WTC11 (cell line): ENCODE data around the gene TGM1. TPM values are rescaled to one million over a fixed set of nuclear protein-coding genes. Genes with fewer than 3 reads are reported as not detected.

ENCODE experiments used
- ATAC-seq: fragments of 200-7000 bp; cut with Tn5 transposase; 2 replicates; pipeline ENCODE4 v1.10.0; 2021; ENCODE audit warnings: mild to moderate bottlenecking, moderate library complexity
- CTCF ChIA-PET: fragments of 300-600 bp; sonication (Branson Sonifier 250); formaldehyde crosslinking; loops from one replicate; lab custom pipeline; 2021; ENCODE audit warnings: antibody characterized with exemption; lab: Charles Lee
- POLR2A ChIA-PET: fragments of 350-600 bp; sonication (Branson Sonifier 250); formaldehyde crosslinking; loops from one replicate; lab custom pipeline; 2021; ENCODE audit warnings: antibody characterized with exemption; lab: Charles Lee
- DNase-seq: peaks from one replicate; pipeline ENCODE4 v3.0.0; 2021; ENCODE audit warnings: low spot score
- H3K27ac Mint-ChIP-seq: 2 replicates; pipeline ENCODE4 v1.8.0; 2021; ENCODE audit warnings: mixed read lengths
- H3K27me3 Mint-ChIP-seq: 2 replicates; pipeline ENCODE4 v1.8.0; 2021; ENCODE audit warnings: low read depth, mild to moderate bottlenecking, moderate library complexity, mixed read lengths
- H3K36me3 Mint-ChIP-seq: 2 replicates; pipeline ENCODE4 v1.8.0; 2021; ENCODE audit warnings: mixed read lengths
- H3K4me1 Mint-ChIP-seq: 2 replicates; pipeline ENCODE4 v1.8.0; 2022; ENCODE audit warnings: mixed read lengths
- H3K4me3 Mint-ChIP-seq: 2 replicates; pipeline ENCODE4 v1.8.0; 2021; ENCODE audit warnings: mild to moderate bottlenecking, moderate library complexity, mixed read lengths
- H3K9me3 Mint-ChIP-seq: 2 replicates; pipeline ENCODE4 v1.8.0; 2021; ENCODE audit warnings: mixed read lengths
- ATF2 ChIP-seq: sonication (generic); formaldehyde crosslinking; IDR thresholded peaks from 2 replicates; pipeline ENCODE4 v1.8.1; 2022; ENCODE audit warnings: low read depth, missing genetic modification reagents, borderline replicate concordance
- ATF6 ChIP-seq: sonication (generic); formaldehyde crosslinking; IDR thresholded peaks from 2 replicates; pipeline ENCODE4 v1.8.1; 2023; ENCODE audit warnings: mild to moderate bottlenecking, missing genetic modification reagents
- FOXP1 ChIP-seq: sonication (generic); formaldehyde crosslinking; IDR thresholded peaks from 2 replicates; pipeline ENCODE4 v1.8.0; 2022; ENCODE audit warnings: missing genetic modification reagents, mild to moderate bottlenecking, moderate library complexity, borderline replicate concordance
- HMGA2 ChIP-seq: fragments of 250-450 bp; sonication (Bioruptor Pico); IDR thresholded peaks from 2 replicates; pipeline ENCODE4 v1.4.0; 2021; ENCODE audit warnings: mild to moderate bottlenecking, moderate library complexity
- NFATC4 ChIP-seq: fragments of 250-450 bp; sonication (Bioruptor Pico); IDR thresholded peaks from 2 replicates; pipeline ENCODE4 v1.9.0; 2021; ENCODE audit warnings: mild to moderate bottlenecking
- NR1H2 ChIP-seq: sonication (generic); formaldehyde crosslinking; IDR thresholded peaks from 2 replicates; pipeline ENCODE4 v1.9.0; 2021; ENCODE audit warnings: mild to moderate bottlenecking, moderate library complexity, missing genetic modification reagents
- NR3C1 ChIP-seq: sonication (generic); formaldehyde crosslinking; conservative IDR thresholded peaks from 2 replicates; pipeline ENCODE4 v1.8.1; 2023; ENCODE audit warnings: low read depth, mild to moderate bottlenecking, missing genetic modification reagents
- OVOL2 ChIP-seq: fragments of 250-450 bp; sonication (Bioruptor Pico); IDR thresholded peaks from 2 replicates; pipeline ENCODE4 v1.9.0; 2021; ENCODE audit warnings: mild to moderate bottlenecking, borderline replicate concordance
- RORB ChIP-seq: fragments of 250-450 bp; sonication (Bioruptor Pico); IDR thresholded peaks from 2 replicates; pipeline ENCODE4 v1.9.0; 2021; ENCODE audit warnings: mild to moderate bottlenecking
- SMAD3 ChIP-seq: sonication (generic); formaldehyde crosslinking; IDR thresholded peaks from 2 replicates; pipeline ENCODE4 v1.8.0; 2022; ENCODE audit warnings: missing genetic modification reagents, mild to moderate bottlenecking, borderline replicate concordance
- SMAD4 ChIP-seq: sonication (generic); formaldehyde crosslinking; IDR thresholded peaks from 2 replicates; pipeline ENCODE4 v1.8.0; 2022; ENCODE audit warnings: mild to moderate bottlenecking, missing genetic modification reagents
- TP53 ChIP-seq: sonication (generic); formaldehyde crosslinking; IDR thresholded peaks from 2 replicates; pipeline ENCODE4 v1.8.1; 2023; ENCODE audit warnings: mild to moderate bottlenecking, missing genetic modification reagents
- USF2 ChIP-seq: sonication (generic); formaldehyde crosslinking; IDR thresholded peaks from 2 replicates; pipeline ENCODE4 v1.8.1; 2023; ENCODE audit warnings: mild to moderate bottlenecking, missing genetic modification reagents, moderate library complexity
- ZMAT4 ChIP-seq: fragments of 250-450 bp; sonication (Bioruptor Pico); IDR thresholded peaks from 2 replicates; pipeline ENCODE4 v1.9.0; 2021; ENCODE audit warnings: mild to moderate bottlenecking
- ZNF138 ChIP-seq: sonication (generic); formaldehyde crosslinking; conservative IDR thresholded peaks from 2 replicates; pipeline ENCODE4 v1.8.1; 2022; ENCODE audit warnings: mild to moderate bottlenecking, moderate library complexity, missing genetic modification reagents
- total RNA-seq: library from RNA; stranded (reverse); gene quantifications from 3 replicates; pipeline ENCODE4 v1.2.3, GENCODE V29; 2021
- TF ChIP-seq, protein P1 (sequence below): sonication (generic); formaldehyde crosslinking; IDR thresholded peaks from 2 replicates; pipeline ENCODE4 v1.8.0; 2022; ENCODE audit warnings: mild to moderate bottlenecking, missing genetic modification reagents
- TF ChIP-seq, protein P2 (sequence below): fragments of 250-450 bp; sonication (Bioruptor Pico); IDR thresholded peaks from 2 replicates; pipeline ENCODE4 v1.9.0; 2021; ENCODE audit warnings: mild to moderate bottlenecking
- TF ChIP-seq, protein P3 (sequence below): sonication (generic); formaldehyde crosslinking; IDR thresholded peaks from 2 replicates; pipeline ENCODE4 v1.8.1; 2023; ENCODE audit warnings: mild to moderate bottlenecking, missing genetic modification reagents, moderate library complexity

The TGM1 gene
- total RNA-seq, 1 experiment from 2014 or later: 5.2 TPM

DNA sequence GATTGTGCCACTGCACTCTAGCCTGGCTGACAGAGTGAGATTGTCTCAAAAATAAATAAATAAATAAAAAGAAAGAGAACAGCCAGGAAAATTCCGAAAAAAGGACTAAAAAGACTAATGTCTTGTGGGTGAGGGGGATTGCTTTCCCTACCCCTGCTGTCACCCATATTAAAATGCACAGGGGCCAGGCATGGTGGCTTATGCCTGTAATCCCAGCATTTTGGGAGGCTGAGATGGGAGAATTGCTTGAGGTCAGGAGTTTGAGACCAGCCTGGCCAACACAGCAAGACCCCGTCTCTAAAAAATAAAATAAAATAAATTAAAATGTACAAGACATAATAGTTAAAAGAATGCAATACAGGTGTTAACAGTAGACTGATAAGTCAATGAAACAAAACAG is 30.5 kb upstream of the TGM1 start:
- Mint-ChIP-seq H3K36me3 (no peaks in the 10 kb centered on the region; the same call in none of the 2 replicates), H3K4me1 (peaks cover 6% of the 10 kb centered on the region), H3K27ac (no peak overlapping the region), H3K27me3 (no peaks in the 10 kb centered on the region), H3K4me3 (no peak overlapping the region), H3K9me3 (no peaks in the 10 kb centered on the region)
- ATAC-seq (no peak), DNase-seq (no peak)
- ChIA-PET CTCF (interaction anchor here (0.8 to 2.3 kb wide), 2 partner anchors 15 to 40 kb away, joined by 4 to 8 read pairs; partner anchors contain the start of gene CIDEB), POLR2A (no interaction called here)
- no peak for TF ChIP-seq NR1H2 (CRISPR knock-in tag)
- no peak for TF ChIP-seq OVOL2 (CRISPR knock-in tag)
- no peak for TF ChIP-seq SMAD4 (CRISPR knock-in tag)
- no peak for TF ChIP-seq HMGA2 (CRISPR knock-in tag)
- no peak for TF ChIP-seq NFATC4
- no peak for TF ChIP-seq TP53 (CRISPR knock-in tag)
- no peak for TF ChIP-seq ZMAT4 (CRISPR knock-in tag)
- no peak for TF ChIP-seq FOXP1
- no peak for TF ChIP-seq SMAD3 (CRISPR knock-in tag)
- TF ChIP-seq ATF6 (CRISPR knock-in tag): no peak
- TF ChIP-seq, protein P1, sequence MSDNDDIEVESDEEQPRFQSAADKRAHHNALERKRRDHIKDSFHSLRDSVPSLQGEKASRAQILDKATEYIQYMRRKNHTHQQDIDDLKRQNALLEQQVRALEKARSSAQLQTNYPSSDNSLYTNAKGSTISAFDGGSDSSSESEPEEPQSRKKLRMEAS (CRISPR knock-in tag): no peak
- no peak for TF ChIP-seq ZNF138 (CRISPR knock-in tag)
- no peak for TF ChIP-seq RORB (CRISPR knock-in tag)
- TF ChIP-seq USF2 (CRISPR knock-in tag): no peak
- TF ChIP-seq, protein P2, sequence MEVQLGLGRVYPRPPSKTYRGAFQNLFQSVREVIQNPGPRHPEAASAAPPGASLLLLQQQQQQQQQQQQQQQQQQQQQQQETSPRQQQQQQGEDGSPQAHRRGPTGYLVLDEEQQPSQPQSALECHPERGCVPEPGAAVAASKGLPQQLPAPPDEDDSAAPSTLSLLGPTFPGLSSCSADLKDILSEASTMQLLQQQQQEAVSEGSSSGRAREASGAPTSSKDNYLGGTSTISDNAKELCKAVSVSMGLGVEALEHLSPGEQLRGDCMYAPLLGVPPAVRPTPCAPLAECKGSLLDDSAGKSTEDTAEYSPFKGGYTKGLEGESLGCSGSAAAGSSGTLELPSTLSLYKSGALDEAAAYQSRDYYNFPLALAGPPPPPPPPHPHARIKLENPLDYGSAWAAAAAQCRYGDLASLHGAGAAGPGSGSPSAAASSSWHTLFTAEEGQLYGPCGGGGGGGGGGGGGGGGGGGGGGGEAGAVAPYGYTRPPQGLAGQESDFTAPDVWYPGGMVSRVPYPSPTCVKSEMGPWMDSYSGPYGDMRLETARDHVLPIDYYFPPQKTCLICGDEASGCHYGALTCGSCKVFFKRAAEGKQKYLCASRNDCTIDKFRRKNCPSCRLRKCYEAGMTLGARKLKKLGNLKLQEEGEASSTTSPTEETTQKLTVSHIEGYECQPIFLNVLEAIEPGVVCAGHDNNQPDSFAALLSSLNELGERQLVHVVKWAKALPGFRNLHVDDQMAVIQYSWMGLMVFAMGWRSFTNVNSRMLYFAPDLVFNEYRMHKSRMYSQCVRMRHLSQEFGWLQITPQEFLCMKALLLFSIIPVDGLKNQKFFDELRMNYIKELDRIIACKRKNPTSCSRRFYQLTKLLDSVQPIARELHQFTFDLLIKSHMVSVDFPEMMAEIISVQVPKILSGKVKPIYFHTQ (CRISPR knock-in tag): no peak
- no peak for TF ChIP-seq NR3C1
- no peak for TF ChIP-seq ATF2 (CRISPR knock-in tag)
- TF ChIP-seq, protein P3, sequence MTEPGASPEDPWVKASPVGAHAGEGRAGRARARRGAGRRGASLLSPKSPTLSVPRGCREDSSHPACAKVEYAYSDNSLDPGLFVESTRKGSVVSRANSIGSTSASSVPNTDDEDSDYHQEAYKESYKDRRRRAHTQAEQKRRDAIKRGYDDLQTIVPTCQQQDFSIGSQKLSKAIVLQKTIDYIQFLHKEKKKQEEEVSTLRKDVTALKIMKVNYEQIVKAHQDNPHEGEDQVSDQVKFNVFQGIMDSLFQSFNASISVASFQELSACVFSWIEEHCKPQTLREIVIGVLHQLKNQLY (CRISPR knock-in tag): no peak
